Cortex of kidney (tissue), 1 donor: ENCODE measurements around the gene DAB2.
"Not testable (repeated sequence)": the region's sequence is repeated elsewhere in the genome, so short reads cannot be mapped to it uniquely, and the experiment has no call there.

Experiments used
- DNase-seq: peaks from one replicate; lab custom pipeline; 2025; lab: John Stamatoyannopoulos, UW

DAB2 gene

GRCh38 chr5:39420482-39421145 is 4.2 kb downstream of the DAB2 start:
- no peak for DNase-seq

- no peak for DNase-seq
These were observed 5.0 kb downstream of the DAB2 start for GRCh38 chr5:39419796-39420195.

GRCh38 chr5:39417979-39418378 is 6.8 kb downstream of the DAB2 start:
- no peak for DNase-seq

GRCh38 chr5:39415201-39415600 is 9.6 kb downstream of the DAB2 start:
- DNase-seq: no peak

- DNase-seq: no peak
These were observed 10.4 kb downstream of the DAB2 start for GRCh38 chr5:39414426-39414825.

GRCh38 chr5:39413771-39414170 is 11.0 kb downstream of the DAB2 start:
- DNase-seq: no peak

GRCh38 chr5:39412721-39413394 is 11.9 kb downstream of the DAB2 start:
- no peak for DNase-seq

GRCh38 chr5:39411985-39412384 is 12.8 kb downstream of the DAB2 start:
- no peak for DNase-seq

GRCh38 chr5:39411061-39411460 is 13.7 kb downstream of the DAB2 start:
- DNase-seq: no peak

- no peak for DNase-seq
These were observed 15.7 kb downstream of the DAB2 start for GRCh38 chr5:39409033-39409432.

- DNase-seq: no peak
These were observed 19.5 kb downstream of the DAB2 start for GRCh38 chr5:39405083-39405843.

GRCh38 chr5:39403761-39404160 is 21.0 kb downstream of the DAB2 start:
- not testable (repeated sequence) for DNase-seq

GRCh38 chr5:39402140-39402539 is 22.6 kb downstream of the DAB2 start:
- DNase-seq: not testable (repeated sequence)

- no peak for DNase-seq
These were observed 23.8 kb downstream of the DAB2 start for GRCh38 chr5:39400713-39401578.

GRCh38 chr5:39399135-39400036 is 25.4 kb downstream of the DAB2 start:
- no peak for DNase-seq

- DNase-seq: no peak
These were observed 27.9 kb downstream of the DAB2 start for GRCh38 chr5:39396843-39397242.

GRCh38 chr5:39395521-39395920 is 29.3 kb downstream of the DAB2 start:
- DNase-seq: no peak

- no peak for DNase-seq
These were observed 29.8 kb downstream of the DAB2 start for GRCh38 chr5:39394946-39395345.

- no peak for DNase-seq
These were observed 33.8 kb downstream of the DAB2 start for GRCh38 chr5:39390945-39391344.

- DNase-seq: no peak
These were observed 37.5 kb downstream of the DAB2 start for GRCh38 chr5:39387293-39387692.

- no peak for DNase-seq
These were observed 40.5 kb downstream of the DAB2 start for GRCh38 chr5:39384271-39384670.
